Effector CD4-positive, alpha-beta T cell (primary cell): ENCODE data around the gene TYW1.
A peak's percentile ranks its signal among the peaks of the same experiment; 100 is the strongest.
"Not testable (repeated sequence)": the region's sequence is repeated elsewhere in the genome, so short reads cannot be mapped to it uniquely, and the experiment has no call there.

ENCODE experiments used
- DNase-seq: peaks from one replicate; pipeline ENCODE4 v3.0.0-alpha.2; 2020

The TYW1 gene

GRCh38 chr7:66995050-66995776, 1.4 kb upstream of the TYW1 start, which contains the start of gene SBDS:
Gene SBDS, minus strand, starts transcription at chr7:66995586. Its CDS starts 169 bp downstream, at chr7:66995417.
- DNase-seq, result peak; percentile 87

GRCh38 chr7:67000601-67001258, 4.1 kb downstream of the TYW1 start:
- DNase-seq, result not testable (repeated sequence)

GRCh38 chr7:67004145-67004544, 7.5 kb downstream of the TYW1 start:
- DNase-seq, result not testable (repeated sequence)

GRCh38 chr7:67006965-67007364, 10.3 kb downstream of the TYW1 start:
- DNase-seq, result no peak

GRCh38 chr7:67008260-67008659, 11.6 kb downstream of the TYW1 start:
- no peak for DNase-seq

- not testable (repeated sequence) for DNase-seq
Observed at GRCh38 chr7:67009677-67010076, 13.0 kb downstream of the TYW1 start.

GRCh38 chr7:67014076-67014622, 17.5 kb downstream of the TYW1 start:
- DNase-seq, result not testable (repeated sequence)

- DNase-seq, result not testable (repeated sequence)
Observed at GRCh38 chr7:67017971-67018370, 21.3 kb downstream of the TYW1 start.

GRCh38 chr7:67018940-67019339, 22.3 kb downstream of the TYW1 start:
- no peak for DNase-seq

GRCh38 chr7:67019562-67020390, 23.1 kb downstream of the TYW1 start:
- DNase-seq, result no peak

GRCh38 chr7:67021260-67021659, 24.6 kb downstream of the TYW1 start:
- no peak for DNase-seq

- DNase-seq, result no peak
Observed at GRCh38 chr7:67022511-67022910, 25.9 kb downstream of the TYW1 start.

GRCh38 chr7:67025459-67025858, 28.8 kb downstream of the TYW1 start:
- DNase-seq, result not testable (repeated sequence)

- not testable (repeated sequence) for DNase-seq
Observed at GRCh38 chr7:67031685-67032084, 35.1 kb downstream of the TYW1 start.

GRCh38 chr7:67033251-67033650, 36.6 kb downstream of the TYW1 start:
- no peak for DNase-seq

GRCh38 chr7:67036432-67037395, 40.1 kb downstream of the TYW1 start:
- DNase-seq, result not testable (repeated sequence)

- DNase-seq, result not testable (repeated sequence)
Observed at GRCh38 chr7:67040832-67041231, 44.2 kb downstream of the TYW1 start.

GRCh38 chr7:67042781-67043558, 46.3 kb downstream of the TYW1 start:
- not testable (repeated sequence) for DNase-seq

GRCh38 chr7:67043559-67043930, 46.9 kb downstream of the TYW1 start:
- DNase-seq, result not testable (repeated sequence)

GRCh38 chr7:67045496-67045995, 48.9 kb downstream of the TYW1 start:
- DNase-seq, result no peak

- not testable (repeated sequence) for DNase-seq
Observed at GRCh38 chr7:67046819-67047218, 50.2 kb downstream of the TYW1 start.
